OCI-LY7 (cell line): Measurements from ENCODE around the gene PCDHGB7. TPM values are rescaled to one million over a fixed set of nuclear protein-coding genes. Genes with fewer than 3 reads are reported as not detected.

Experiments used
- total RNA-seq, 2 experiments: library from RNA; depleted of rRNA in 1 of 2; stranded (reverse); fragments of >200 nt in 1 of 2; shearing (Covaris generic) in 1 of 2; gene quantifications; 2 replicates each; pipeline ENCODE4 v1.2.3, GENCODE V29; 2014 to 2022

The PCDHGB7 gene
- total RNA-seq, 2 experiments from 2014 or later: 3.9 to 5.4 TPM

Other genes with a start within 250 kb of the PCDHGB7 start
Only the 30 nearest of the 37 such genes appear.
- gene PCDHB11, start 218.1 kb upstream of the PCDHGB7 start, total RNA-seq (2014; rRNA removed; shearing (Covaris generic)): not detected in 2 replicates
- gene PCDHB11, start 218.1 kb upstream of the PCDHGB7 start, total RNA-seq (2022): not detected in 2 replicates
- gene PCDHB12, start 209.0 kb upstream of the PCDHGB7 start, total RNA-seq (2014; rRNA removed; shearing (Covaris generic)): not detected in 2 replicates
- not detected in 2 replicates for gene PCDHB12, start 209.0 kb upstream of the PCDHGB7 start, total RNA-seq (2022)
- 0.22 TPM in 1 of 2 replicates, not detected in the other for gene PCDHB13, start 203.8 kb upstream of the PCDHGB7 start, total RNA-seq (2014; rRNA removed; shearing (Covaris generic))
- gene PCDHB13, start 203.8 kb upstream of the PCDHGB7 start, total RNA-seq (2022): not detected in 2 replicates
- 0.22 TPM in 1 of 2 replicates, not detected in the other for gene PCDHB14, start 194.3 kb upstream of the PCDHGB7 start, total RNA-seq (2014; rRNA removed; shearing (Covaris generic))
- gene PCDHB14, start 194.3 kb upstream of the PCDHGB7 start, total RNA-seq (2022): not detected in 2 replicates
- not detected in 2 replicates for gene PCDHB15, start 172.3 kb upstream of the PCDHGB7 start, total RNA-seq (2014; rRNA removed; shearing (Covaris generic))
- gene PCDHB15, start 172.3 kb upstream of the PCDHGB7 start, total RNA-seq (2022): not detected in 2 replicates
- 0.16 and 0.95 TPM in 2 replicates for gene SLC25A2, start 113.6 kb upstream of the PCDHGB7 start, total RNA-seq (2014; rRNA removed; shearing (Covaris generic))
- 0.70 and 1.6 TPM in 2 replicates for gene SLC25A2, start 113.6 kb upstream of the PCDHGB7 start, total RNA-seq (2022)
- 115 and 126 TPM in 2 replicates for gene TAF7, start 96.9 kb upstream of the PCDHGB7 start, total RNA-seq (2014; rRNA removed; shearing (Covaris generic))
- gene TAF7, start 96.9 kb upstream of the PCDHGB7 start, total RNA-seq (2022): 103 and 113 TPM in 2 replicates
- gene PCDHGA1, start 87.2 kb upstream of the PCDHGB7 start, total RNA-seq (2014; rRNA removed; shearing (Covaris generic)): 1.3 and 1.8 TPM in 2 replicates
- gene PCDHGA1, start 87.2 kb upstream of the PCDHGB7 start, total RNA-seq (2022): 1.7 and 1.9 TPM in 2 replicates
- 0.19 and 0.51 TPM in 2 replicates for gene PCDHGA2, start 78.9 kb upstream of the PCDHGB7 start, total RNA-seq (2014; rRNA removed; shearing (Covaris generic))
- 0.74 and 1.1 TPM in 2 replicates for gene PCDHGA2, start 78.9 kb upstream of the PCDHGB7 start, total RNA-seq (2022)
- 0.21 and 0.25 TPM in 2 replicates for gene PCDHGA3, start 73.8 kb upstream of the PCDHGB7 start, total RNA-seq (2014; rRNA removed; shearing (Covaris generic))
- 0.36 and 0.65 TPM in 2 replicates for gene PCDHGA3, start 73.8 kb upstream of the PCDHGB7 start, total RNA-seq (2022)
- gene PCDHGB1, start 67.6 kb upstream of the PCDHGB7 start, total RNA-seq (2014; rRNA removed; shearing (Covaris generic)): 2.8 and 4.1 TPM in 2 replicates
- 2.8 and 3.0 TPM in 2 replicates for gene PCDHGB1, start 67.6 kb upstream of the PCDHGB7 start, total RNA-seq (2022)
- gene PCDHGA4, start 62.7 kb upstream of the PCDHGB7 start, total RNA-seq (2014; rRNA removed; shearing (Covaris generic)): 1.9 and 3.5 TPM in 2 replicates
- gene PCDHGA4, start 62.7 kb upstream of the PCDHGB7 start, total RNA-seq (2022): 1.8 and 1.9 TPM in 2 replicates
- 8.3 and 9.3 TPM in 2 replicates for gene PCDHGB2, start 57.7 kb upstream of the PCDHGB7 start, total RNA-seq (2014; rRNA removed; shearing (Covaris generic))
- 9.2 and 10.9 TPM in 2 replicates for gene PCDHGB2, start 57.7 kb upstream of the PCDHGB7 start, total RNA-seq (2022)
- 5.2 and 6.1 TPM in 2 replicates for gene PCDHGA5, start 53.5 kb upstream of the PCDHGB7 start, total RNA-seq (2014; rRNA removed; shearing (Covaris generic))
- gene PCDHGA5, start 53.5 kb upstream of the PCDHGB7 start, total RNA-seq (2022): 4.6 and 4.9 TPM in 2 replicates
- 3.5 and 5.8 TPM in 2 replicates for gene PCDHGB3, start 47.4 kb upstream of the PCDHGB7 start, total RNA-seq (2014; rRNA removed; shearing (Covaris generic))
- gene PCDHGB3, start 47.4 kb upstream of the PCDHGB7 start, total RNA-seq (2022): 6.1 and 6.3 TPM in 2 replicates
- 6.3 and 7.2 TPM in 2 replicates for gene PCDHGA6, start 43.8 kb upstream of the PCDHGB7 start, total RNA-seq (2014; rRNA removed; shearing (Covaris generic))
- gene PCDHGA6, start 43.8 kb upstream of the PCDHGB7 start, total RNA-seq (2022): 5.5 and 6.2 TPM in 2 replicates
- 4.7 and 6.4 TPM in 2 replicates for gene PCDHGA7, start 34.9 kb upstream of the PCDHGB7 start, total RNA-seq (2014; rRNA removed; shearing (Covaris generic))
- 5.6 TPM in 2 replicates for gene PCDHGA7, start 34.9 kb upstream of the PCDHGB7 start, total RNA-seq (2022)
- gene PCDHGB4, start 30.0 kb upstream of the PCDHGB7 start, total RNA-seq (2014; rRNA removed; shearing (Covaris generic)): 8.7 and 9.3 TPM in 2 replicates
- 6.5 and 6.9 TPM in 2 replicates for gene PCDHGB4, start 30.0 kb upstream of the PCDHGB7 start, total RNA-seq (2022)
- 5.0 and 5.3 TPM in 2 replicates for gene PCDHGA8, start 25.0 kb upstream of the PCDHGB7 start, total RNA-seq (2014; rRNA removed; shearing (Covaris generic))
- gene PCDHGA8, start 25.0 kb upstream of the PCDHGB7 start, total RNA-seq (2022): 3.8 and 4.7 TPM in 2 replicates
- gene PCDHGB5, start 19.7 kb upstream of the PCDHGB7 start, total RNA-seq (2014; rRNA removed; shearing (Covaris generic)): 3.8 and 5.1 TPM in 2 replicates
- gene PCDHGB5, start 19.7 kb upstream of the PCDHGB7 start, total RNA-seq (2022): 7.1 and 8.6 TPM in 2 replicates
- gene PCDHGA9, start 14.9 kb upstream of the PCDHGB7 start, total RNA-seq (2014; rRNA removed; shearing (Covaris generic)): 3.7 and 5.9 TPM in 2 replicates
- 5.2 and 5.7 TPM in 2 replicates for gene PCDHGA9, start 14.9 kb upstream of the PCDHGB7 start, total RNA-seq (2022)
- 3.2 and 4.7 TPM in 2 replicates for gene PCDHGB6, start 9.7 kb upstream of the PCDHGB7 start, total RNA-seq (2014; rRNA removed; shearing (Covaris generic))
- 4.1 and 4.5 TPM in 2 replicates for gene PCDHGB6, start 9.7 kb upstream of the PCDHGB7 start, total RNA-seq (2022)
- 2.7 and 4.9 TPM in 2 replicates for gene PCDHGA10, start 4.7 kb upstream of the PCDHGB7 start, total RNA-seq (2014; rRNA removed; shearing (Covaris generic))
- 3.4 and 3.9 TPM in 2 replicates for gene PCDHGA10, start 4.7 kb upstream of the PCDHGB7 start, total RNA-seq (2022)
- 4.8 and 6.8 TPM in 2 replicates for gene PCDHGA11, start 3.4 kb downstream of the PCDHGB7 start, total RNA-seq (2014; rRNA removed; shearing (Covaris generic))
- gene PCDHGA11, start 3.4 kb downstream of the PCDHGB7 start, total RNA-seq (2022): 3.4 and 4.1 TPM in 2 replicates
- 2.6 and 3.9 TPM in 2 replicates for gene PCDHGA12, start 12.8 kb downstream of the PCDHGB7 start, total RNA-seq (2014; rRNA removed; shearing (Covaris generic))
- 3.0 and 3.4 TPM in 2 replicates for gene PCDHGA12, start 12.8 kb downstream of the PCDHGB7 start, total RNA-seq (2022)
- gene PCDHGC3, start 58.3 kb downstream of the PCDHGB7 start, total RNA-seq (2014; rRNA removed; shearing (Covaris generic)): 20.4 and 27.2 TPM in 2 replicates
- gene PCDHGC3, start 58.3 kb downstream of the PCDHGB7 start, total RNA-seq (2022): 59.7 and 60.0 TPM in 2 replicates
- gene PCDHGC4, start 67.4 kb downstream of the PCDHGB7 start, total RNA-seq (2014; rRNA removed; shearing (Covaris generic)): 6.3 and 8.4 TPM in 2 replicates
- 6.4 and 7.0 TPM in 2 replicates for gene PCDHGC4, start 67.4 kb downstream of the PCDHGB7 start, total RNA-seq (2022)
- 3.0 and 4.4 TPM in 2 replicates for gene PCDHGC5, start 71.4 kb downstream of the PCDHGB7 start, total RNA-seq (2014; rRNA removed; shearing (Covaris generic))
- gene PCDHGC5, start 71.4 kb downstream of the PCDHGB7 start, total RNA-seq (2022): 5.0 and 5.4 TPM in 2 replicates
- 64.9 and 78.8 TPM in 2 replicates for gene DIAPH1, start 201.3 kb downstream of the PCDHGB7 start, total RNA-seq (2014; rRNA removed; shearing (Covaris generic))
- 143 and 174 TPM in 2 replicates for gene DIAPH1, start 201.3 kb downstream of the PCDHGB7 start, total RNA-seq (2022)
- gene HDAC3, start 219.2 kb downstream of the PCDHGB7 start, total RNA-seq (2014; rRNA removed; shearing (Covaris generic)): 78.8 and 85.4 TPM in 2 replicates
- gene HDAC3, start 219.2 kb downstream of the PCDHGB7 start, total RNA-seq (2022): 83.6 and 85.3 TPM in 2 replicates